ENCODE data around the gene FBXO21. TPM values are rescaled to one million over a fixed set of nuclear protein-coding genes. Genes with fewer than 3 reads are reported as not detected.
"Not testable (repeated sequence)": the region's sequence is repeated elsewhere in the genome, so short reads cannot be mapped to it uniquely, and the experiment has no call there.

The FBXO21 gene
- 158 TPM for total RNA-seq

GRCh38 chr12:117190210-117190781 is at the start of gene FBXO21:
FBXO21 (minus strand) TSS chr12:117190470; CDS start chr12:117190456, 14 bp downstream.
- DNase-seq (ENCODE audit: low spot score in 2 of 2) (peak; percentile 96 to 98), FAIRE-seq (no peak)

- FAIRE-seq (no peak), DNase-seq (ENCODE audit: low spot score in 2 of 2) (peak; percentile 17 to 68)
Measured at GRCh38 chr12:117236456-117237001, 46.3 kb upstream of the FBXO21 start.

GRCh38 chr12:117235261-117235660 is 45.0 kb upstream of the FBXO21 start:
- FAIRE-seq (no peak), DNase-seq (ENCODE audit: low spot score in 2 of 2) (no peak)

- FAIRE-seq, result no peak
- DNase-seq (ENCODE audit: low spot score in 2 of 2), result no peak
Measured at GRCh38 chr12:117234441-117234840, 44.2 kb upstream of the FBXO21 start.

GRCh38 chr12:117231750-117232149 is 41.5 kb upstream of the FBXO21 start:
- DNase-seq (ENCODE audit: low spot score in 2 of 2) (no peak), FAIRE-seq (no peak)

GRCh38 chr12:117228239-117228638 is 38.0 kb upstream of the FBXO21 start:
- no peak for FAIRE-seq
- peak in 1 of 2 donors; percentile 53 for DNase-seq (ENCODE audit: low spot score in 2 of 2)

GRCh38 chr12:117227000-117227653 is 36.9 kb upstream of the FBXO21 start:
- no peak for DNase-seq (ENCODE audit: low spot score in 2 of 2)
- no peak for FAIRE-seq

- DNase-seq (ENCODE audit: low spot score in 2 of 2) (no peak), FAIRE-seq (no peak)
Measured at GRCh38 chr12:117226505-117226904, 36.2 kb upstream of the FBXO21 start.

GRCh38 chr12:117225179-117225578 is 34.9 kb upstream of the FBXO21 start:
- FAIRE-seq (no peak), DNase-seq (ENCODE audit: low spot score in 2 of 2) (no peak)

- DNase-seq (ENCODE audit: low spot score in 2 of 2); FAIRE-seq: not testable (repeated sequence)
Measured at GRCh38 chr12:117220947-117221346, 30.7 kb upstream of the FBXO21 start.

GRCh38 chr12:117218149-117218548 is 27.9 kb upstream of the FBXO21 start:
- DNase-seq (ENCODE audit: low spot score in 2 of 2) (no peak), FAIRE-seq (no peak)

- DNase-seq (ENCODE audit: low spot score in 2 of 2) (no peak), FAIRE-seq (no peak)
Measured at GRCh38 chr12:117216686-117217085, 26.4 kb upstream of the FBXO21 start.

GRCh38 chr12:117214797-117215196 is 24.5 kb upstream of the FBXO21 start:
- DNase-seq (ENCODE audit: low spot score in 2 of 2) (no peak), FAIRE-seq (no peak)

- no peak for DNase-seq (ENCODE audit: low spot score in 2 of 2)
- FAIRE-seq, result no peak
Measured at GRCh38 chr12:117213295-117213808, 23.1 kb upstream of the FBXO21 start.

- FAIRE-seq (peak; percentile 70), DNase-seq (ENCODE audit: low spot score in 2 of 2) (peak; percentile 52 to 75)
Measured at GRCh38 chr12:117212563-117213190, 22.4 kb upstream of the FBXO21 start.

GRCh38 chr12:117210266-117210918 is 20.1 kb upstream of the FBXO21 start:
- DNase-seq (ENCODE audit: low spot score in 2 of 2), result no peak
- FAIRE-seq, result no peak

GRCh38 chr12:117209626-117210025 is 19.4 kb upstream of the FBXO21 start:
- DNase-seq (ENCODE audit: low spot score in 2 of 2) (no peak), FAIRE-seq (no peak)

- no peak for DNase-seq (ENCODE audit: low spot score in 2 of 2)
- FAIRE-seq, result no peak
Measured at GRCh38 chr12:117208811-117209455, 18.7 kb upstream of the FBXO21 start.

- DNase-seq (ENCODE audit: low spot score in 2 of 2), result no peak
- FAIRE-seq, result no peak
Measured at GRCh38 chr12:117208206-117208605, 17.9 kb upstream of the FBXO21 start.

GRCh38 chr12:117207675-117208074 is 17.4 kb upstream of the FBXO21 start:
- FAIRE-seq (no peak), DNase-seq (ENCODE audit: low spot score in 2 of 2) (no peak)
